GM23248 (cell line): ENCODE results near the gene RPL41.

Experiments used
- EZH2 ChIP-seq: fragments of 200-600 bp; sonication (generic); IDR thresholded peaks from 2 replicates; pipeline ENCODE4 v1.6.1; 2018; ENCODE audit warnings: antibody characterized with exemption, mild to moderate bottlenecking; ENCODE audit not compliant: insufficient read depth, poor library complexity, severe bottlenecking
- EZH2phosphoT487 ChIP-seq: fragments of 200-600 bp; sonication (generic); IDR thresholded peaks from 2 replicates; pipeline ENCODE4 v1.6.1; 2018; ENCODE audit warnings: antibody characterized with exemption, moderate library complexity, mild to moderate bottlenecking, low read depth; ENCODE audit not compliant: insufficient read depth

DNA sequence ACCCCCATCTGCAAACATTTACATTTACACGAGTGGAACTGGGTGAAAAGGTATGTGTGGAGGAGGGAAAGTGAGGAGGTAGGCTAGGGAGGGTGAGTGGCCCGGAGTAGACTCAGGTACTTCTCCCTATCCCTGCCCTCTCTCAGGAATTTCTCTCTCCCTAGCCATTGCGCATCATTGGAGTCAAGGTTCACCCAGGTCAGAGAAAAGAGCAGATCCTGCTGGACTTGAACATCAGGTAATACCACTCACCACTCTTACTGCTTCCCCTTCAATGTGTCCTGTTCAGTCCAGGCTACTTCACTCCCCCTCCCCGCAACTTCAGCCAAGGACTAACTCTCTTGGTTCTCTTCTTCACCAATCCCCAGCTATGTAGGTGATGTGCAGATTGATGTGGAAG, 14.4 kb downstream of the RPL41 start:
- no peak for TF ChIP-seq EZH2phosphoT487
- TF ChIP-seq EZH2, result no peak
